GM12878 (cell line): Measurements from ENCODE around the gene PP2D1. TPM values are rescaled to one million over a fixed set of nuclear protein-coding genes. Genes with fewer than 3 reads are reported as not detected.

Experiments
- BCL3 ChIP-seq: IDR thresholded peaks from 2 replicates; pipeline ENCODE4 v1.6.1; 2011; ENCODE audit warnings: borderline replicate concordance, low read depth, mild to moderate bottlenecking, moderate library complexity, low read length; ENCODE audit not compliant: insufficient read depth, poor library complexity, severe bottlenecking
- BHLHE40 ChIP-seq, 2 experiments: fragments of 450-650 bp in 1 of 2; IDR thresholded peaks; 2 replicates each; pipeline ENCODE4 v1.6.1; 2011 to 2017; ENCODE audit warnings: low read depth in 2 of 2, borderline replicate concordance in 1 of 2, improper control_type of control experiment in 1 of 2, low read length in 1 of 2, mild to moderate bottlenecking in 1 of 2
- CBX3 ChIP-seq: fragments of 200-600 bp; sonication (generic); IDR thresholded peaks from 2 replicates; pipeline ENCODE4 v1.6.1; 2016; ENCODE audit warnings: low read depth, borderline replicate concordance
- CHD1 ChIP-seq: IDR thresholded peaks from 2 replicates; pipeline ENCODE4 v1.6.1; 2012; ENCODE audit warnings: low read depth, low read length, improper control_type of control experiment
- IRF3 ChIP-seq: fragments of 450-650 bp; IDR thresholded peaks from 2 replicates; pipeline ENCODE4 v1.6.1; 2014; ENCODE audit warnings: mild to moderate bottlenecking
- MLLT1 ChIP-seq: fragments of 450-650 bp; IDR thresholded peaks from 2 replicates; pipeline ENCODE4 v1.6.1; 2016; ENCODE audit warnings: mild to moderate bottlenecking
- NFIC ChIP-seq: IDR thresholded peaks from 2 replicates; pipeline ENCODE4 v1.6.1; 2012; ENCODE audit warnings: low read depth, mild to moderate bottlenecking, inconsistent platforms, low read length, moderate library complexity
- NFYA ChIP-seq: IDR thresholded peaks from 2 replicates; pipeline ENCODE4 v1.6.1; 2011; ENCODE audit warnings: low read depth, mild to moderate bottlenecking, low read length, improper control_type of control experiment, borderline replicate concordance
- PAX8 ChIP-seq: fragments of 450-650 bp; IDR thresholded peaks from 2 replicates; pipeline ENCODE4 v1.6.1; 2017; ENCODE audit warnings: mild to moderate bottlenecking, moderate library complexity
- PKNOX1 ChIP-seq: fragments of 450-650 bp; IDR thresholded peaks from 2 replicates; pipeline ENCODE4 v1.6.1; 2016; ENCODE audit warnings: mild to moderate bottlenecking
- RAD21 ChIP-seq: IDR thresholded peaks from 2 replicates; pipeline ENCODE4 v1.6.1; 2011; ENCODE audit warnings: mild to moderate bottlenecking, low read depth, low read length, moderate library complexity; ENCODE audit not compliant: insufficient read depth
- RCOR1 ChIP-seq: conservative IDR thresholded peaks from 2 replicates; pipeline ENCODE4 v1.6.1; 2012; ENCODE audit warnings: low read depth, low read length, improper control_type of control experiment
- RELB ChIP-seq: fragments of 450-650 bp; IDR thresholded peaks from 2 replicates; pipeline ENCODE4 v1.6.1; 2017; ENCODE audit warnings: low read depth, mild to moderate bottlenecking, moderate library complexity
- YBX1 ChIP-seq: fragments of 450-650 bp; IDR thresholded peaks from 2 replicates; pipeline ENCODE4 v1.6.1; 2016; ENCODE audit warnings: antibody characterized with exemption
- ZBED1 ChIP-seq: IDR thresholded peaks from 2 replicates; pipeline ENCODE4 v1.6.1; 2016; ENCODE audit warnings: borderline replicate concordance
- ZBTB40 ChIP-seq: fragments of 450-650 bp; IDR thresholded peaks from 2 replicates; pipeline ENCODE4 v1.6.1; 2016; ENCODE audit warnings: mild to moderate bottlenecking, moderate library complexity, borderline replicate concordance
- ZNF207 ChIP-seq: fragments of 450-650 bp; IDR thresholded peaks from 2 replicates; pipeline ENCODE4 v1.6.1; 2014; ENCODE audit warnings: antibody characterized with exemption, mild to moderate bottlenecking, borderline replicate concordance
- ZNF622 ChIP-seq: fragments of 450-650 bp; IDR thresholded peaks from 2 replicates; pipeline ENCODE4 v1.6.1; 2017; ENCODE audit warnings: mild to moderate bottlenecking, inconsistent platforms
- ZZZ3 ChIP-seq: IDR thresholded peaks from 2 replicates; pipeline ENCODE4 v1.6.1; 2011; ENCODE audit warnings: low read depth; ENCODE audit not compliant: control insufficient read depth, insufficient read length
- polyA plus RNA-seq, 11 experiments: library from polyadenylated mRNA; depleted of rRNA in 4 of 11; unstranded in 6 of 11; stranded (reverse) in 5 of 11; fragments of >200 nt; fragmentation: Nextera tagmentation in 4 of 11; fragmentation: Illumina TruSeq in 1 of 11; extraction: Ambion mirVana in 4 of 11; extraction: Trizol in 1 of 11; gene quantifications; 1 replicate in 1 of 11; 2 replicates in 10 of 11; pipeline versions ENCODE4 v1.2.1 to v1.2.3, GENCODE V29; 2011 to 2016; ENCODE audit warnings: inconsistent platforms in 2 of 11, missing spikeins in 2 of 11, low read depth in 1 of 11
- total RNA-seq, 4 experiments: library from RNA; depleted of rRNA in 3 of 4; stranded (reverse); fragments of >200 nt in 3 of 4; fragmentation: Illumina TruSeq in 1 of 4; extraction: Trizol in 1 of 4; gene quantifications; 2 replicates each; pipeline versions ENCODE4 v1.2.1 to v1.2.3, GENCODE V29; 2013 to 2021

PP2D1 gene
- total and polyA plus RNA-seq, 10 of the 15 experiments (the other 5 are each of a cell fraction or from before 2014, with no cell fraction given): 0.04 to 0.18 (median 0.17) TPM; not detected in 7

- TF ChIP-seq RELB: 0 out of 2 replicates have a peak, but pooled peaks have one; percentile 10
- no peak for TF ChIP-seq NFIC
- peak; percentile 91 for TF ChIP-seq PKNOX1
- no peak for TF ChIP-seq NFYA
- TF ChIP-seq IRF3: no peak
- no peak for TF ChIP-seq BCL3
- no peak for TF ChIP-seq ZNF622
- TF ChIP-seq ZZZ3: no peak
- TF ChIP-seq ZBTB40: no peak; the same call in 1 of the 2 replicates
- TF ChIP-seq ZBED1: no peak
- no peak for TF ChIP-seq YBX1
- no peak for TF ChIP-seq RCOR1
- 0 out of 2 replicates have a peak, but pooled peaks have one; percentile 4 for TF ChIP-seq RAD21
- TF ChIP-seq MLLT1: no peak
- TF ChIP-seq CHD1: no peak
- no peak for TF ChIP-seq ZNF207
- TF ChIP-seq BHLHE40 (IDR thresholded peaks at IDR 0.05; ENCODE audit: borderline replicate concordance in 1 of 2, low read depth in 2 of 2, low read length in 1 of 2): peak in 1 of 2 experiments; percentile 44; a peak in 1 of 4 replicates
- no peak for TF ChIP-seq CBX3
- TF ChIP-seq PAX8: no peak
Measured at GRCh38 chr3:20041197-20041780, 29.2 kb upstream of the PP2D1 start (continued).
